H9 (cell line): ENCODE data around the gene AK4. TPM values are rescaled to one million over a fixed set of nuclear protein-coding genes. Genes with fewer than 3 reads are reported as not detected.

Experiments used
- DNase-seq: peaks from one replicate; pipeline ENCODE4 v3.0.0-alpha.2; 2017
- H2AFZ ChIP-seq: one replicate; pipeline ENCODE4 v1.6.1; 2013; ENCODE audit warnings: mild to moderate bottlenecking, low read length, control low read depth, moderate library complexity
- H2AK5ac ChIP-seq: 2 replicates; pipeline ENCODE4 v1.6.1; 2013; ENCODE audit warnings: low read length, control low read depth, mixed read lengths; ENCODE audit not compliant: insufficient read length
- H2BK120ac ChIP-seq: one replicate; pipeline ENCODE4 v1.6.1; 2013; ENCODE audit warnings: low read depth, mild to moderate bottlenecking, low read length, control low read depth, inconsistent platforms; ENCODE audit not compliant: poor library complexity, severe bottlenecking
- H2BK12ac ChIP-seq: 2 replicates; pipeline ENCODE4 v1.6.1; 2013; ENCODE audit warnings: low read length, control low read depth, mixed read lengths, low read depth; ENCODE audit not compliant: insufficient read length
- H2BK15ac ChIP-seq: 2 replicates; pipeline ENCODE4 v1.6.1; 2013; ENCODE audit warnings: low read depth, low read length, control low read depth
- H2BK20ac ChIP-seq: one replicate; pipeline ENCODE4 v1.6.1; 2013; ENCODE audit warnings: low read depth, mild to moderate bottlenecking, low read length, control low read depth, inconsistent platforms; ENCODE audit not compliant: poor library complexity, severe bottlenecking
- H2BK5ac ChIP-seq: 2 replicates; pipeline ENCODE4 v1.6.1; 2013; ENCODE audit warnings: low read length, control low read depth, mixed read lengths; ENCODE audit not compliant: insufficient read length
- H3K14ac ChIP-seq: 2 replicates; pipeline ENCODE4 v1.6.1; 2013; ENCODE audit warnings: low read length, control low read depth; ENCODE audit not compliant: insufficient read depth
- H3K18ac ChIP-seq: 2 replicates; pipeline ENCODE4 v1.6.1; 2013; ENCODE audit warnings: low read depth, mild to moderate bottlenecking, mixed read lengths, low read length, control low read depth; ENCODE audit not compliant: insufficient read length
- H3K23ac ChIP-seq: 2 replicates; pipeline ENCODE4 v1.6.1; 2013; ENCODE audit warnings: low read length, control low read depth, mixed read lengths, low read depth; ENCODE audit not compliant: insufficient read length
- H3K23me2 ChIP-seq: 2 replicates; pipeline ENCODE4 v1.6.1; 2013; ENCODE audit warnings: low read depth, mild to moderate bottlenecking, mixed read lengths, low read length, control low read depth; ENCODE audit not compliant: insufficient read length, poor library complexity, severe bottlenecking
- H3K27ac ChIP-seq: 2 replicates; pipeline ENCODE4 v1.5.1; 2013; ENCODE audit warnings: low read length, control low read depth, mixed read lengths, low read depth; ENCODE audit not compliant: insufficient read length
- H3K27me3 ChIP-seq: 2 replicates; pipeline ENCODE4 v1.6.1; 2013; ENCODE audit warnings: low read length, control low read depth, inconsistent platforms; ENCODE audit not compliant: insufficient read depth
- H3K4ac ChIP-seq: 2 replicates; pipeline ENCODE4 v1.6.1; 2013; ENCODE audit warnings: low read depth, mild to moderate bottlenecking, control low read depth, inconsistent platforms, low read length, moderate library complexity
- H3K4me1 ChIP-seq: 2 replicates; pipeline ENCODE4 v1.6.1; 2013; ENCODE audit warnings: low read length, control low read depth, inconsistent platforms; ENCODE audit not compliant: insufficient read depth
- H3K4me2 ChIP-seq: 2 replicates; pipeline ENCODE4 v1.6.1; 2013; ENCODE audit warnings: low read length, control low read depth, mixed read lengths; ENCODE audit not compliant: insufficient read length, insufficient read depth
- H3K56ac ChIP-seq: 2 replicates; pipeline ENCODE4 v1.6.1; 2013; ENCODE audit warnings: low read depth, mild to moderate bottlenecking, mixed read lengths, low read length, control low read depth; ENCODE audit not compliant: insufficient read length
- H3K79me1 ChIP-seq: 2 replicates; pipeline ENCODE4 v1.6.1; 2013; ENCODE audit warnings: low read depth, mild to moderate bottlenecking, moderate library complexity, low read length, control low read depth, inconsistent platforms; ENCODE audit not compliant: insufficient read depth, poor library complexity, severe bottlenecking
- H3K79me2 ChIP-seq: 2 replicates; pipeline ENCODE4 v1.6.1; 2013; ENCODE audit warnings: low read length, control low read depth, inconsistent platforms; ENCODE audit not compliant: insufficient read depth
- H3K9ac ChIP-seq: 2 replicates; pipeline ENCODE4 v1.6.1; 2013; ENCODE audit warnings: low read length, control low read depth, mixed read lengths; ENCODE audit not compliant: insufficient read length; ENCODE audit errors: extremely low read depth
- H3K9me3 ChIP-seq: one replicate; pipeline ENCODE4 v1.6.1; 2013; ENCODE audit warnings: low read depth, low read length, inconsistent platforms; ENCODE audit not compliant: control insufficient read depth
- H3T11ph ChIP-seq: one replicate; pipeline ENCODE4 v1.6.1; 2013; ENCODE audit warnings: mild to moderate bottlenecking, low read length, control low read depth, inconsistent platforms
- H4K20me1 ChIP-seq: one replicate; pipeline ENCODE4 v1.6.1; 2013; ENCODE audit not compliant: control insufficient read depth, insufficient read length, insufficient read depth
- H4K5ac ChIP-seq: 2 replicates; pipeline ENCODE4 v1.6.1; 2013; ENCODE audit warnings: low read depth, mild to moderate bottlenecking, mixed read lengths, low read length, control low read depth; ENCODE audit not compliant: insufficient read length
- H4K8ac ChIP-seq: replicated peaks from 2 replicates; pipeline ENCODE4 v1.6.1; 2013; ENCODE audit warnings: low read length, control low read depth, mixed read lengths, low read depth; ENCODE audit not compliant: insufficient read length
- H4K91ac ChIP-seq: 2 replicates; pipeline ENCODE4 v1.6.1; 2013; ENCODE audit warnings: low read depth, mild to moderate bottlenecking, moderate library complexity, mixed read lengths, low read length, control low read depth; ENCODE audit not compliant: insufficient read length
- H3K27ac Mint-ChIP-seq, 3 experiments: 2 replicates in 2 of 3; 3 replicates in 1 of 3; pipeline ENCODE4 v1.8.0; 2020 to 2021; ENCODE audit warnings: mixed read lengths in 3 of 3, mild to moderate bottlenecking in 1 of 3, moderate library complexity in 1 of 3
- H3K27me3 Mint-ChIP-seq: 2 replicates; pipeline ENCODE4 v1.8.0; 2021; ENCODE audit warnings: low read depth, mild to moderate bottlenecking, moderate library complexity, mixed read lengths
- H3K36me3 Mint-ChIP-seq, 3 experiments: 2 replicates in 2 of 3; 3 replicates in 1 of 3; pipeline ENCODE4 v1.8.0; 2020 to 2021; ENCODE audit warnings: low read depth in 3 of 3, mixed read lengths in 3 of 3; ENCODE audit not compliant: insufficient read depth in 1 of 3
- H3K4me1 Mint-ChIP-seq, 2 experiments: 2 replicates each; pipeline ENCODE4 v1.8.0; 2020; ENCODE audit warnings: mixed read lengths in 2 of 2
- H3K4me3 Mint-ChIP-seq, 2 experiments: 2 replicates in 1 of 2; 3 replicates in 1 of 2; pipeline ENCODE4 v1.8.0; 2020 to 2021; ENCODE audit warnings: mild to moderate bottlenecking in 2 of 2, mixed read lengths in 2 of 2, moderate library complexity in 1 of 2
- H3K9me3 Mint-ChIP-seq, 2 experiments: 2 replicates in 1 of 2; 3 replicates in 1 of 2; pipeline ENCODE4 v1.8.0; 2020; ENCODE audit warnings: mild to moderate bottlenecking in 2 of 2, mixed read lengths in 2 of 2, moderate library complexity in 1 of 2
- CTCF ChIP-seq: fragments of 200-600 bp; sonication (generic); conservative IDR thresholded peaks from 3 replicates; pipeline ENCODE4 v1.8.0; 2021; ENCODE audit warnings: antibody characterized with exemption, mild to moderate bottlenecking
- WGBS: extraction: QIAGEN DNeasy Blood & Tissue Kit; methylation state at CpG from one replicate; pipeline ENCODE4 v1.1.7; 2013; ENCODE audit warnings: missing lambda C conversion rate, low lambda C conversion rate, mixed read lengths; ENCODE audit not compliant: insufficient read length; ENCODE audit errors: extremely low coverage; 5-methylcytosine and 5-hydroxymethylcytosine counted together
- total RNA-seq: library from RNA; stranded (reverse); gene quantifications from 2 replicates; pipeline ENCODE4 v1.2.1, GENCODE V29; 2021

AK4 gene
- total RNA-seq, 1 experiment from 2014 or later: 45.6 TPM

- Mint-ChIP-seq H3K27me3 (peaks cover 39% of the 10 kb centered on the region), H3K36me3 (peaks cover 0 to 7% (median 3%) of the 10 kb centered on the region in 3 experiments; a peak in 2 of 7 replicates), H3K4me3 (no peak overlapping the region), H3K27ac (peak overlapping the region in 1 of 3 experiments; percentile 79; a peak in 2 of 7 replicates), H3K4me1 (peaks cover 28 to 49% of the 10 kb centered on the region in 2 experiments), H3K9me3 (no peaks in the 10 kb centered on the region; a peak in 1 of 5 replicates)
- Histone ChIP-seq H3K23ac (no peak overlapping the region), H3K9ac (no peak overlapping the region), H3K79me1 (no peaks in the 10 kb centered on the region), H4K8ac (no peak overlapping the region), H2AFZ (no peak overlapping the region), H2BK20ac (no peak overlapping the region), H2BK5ac (no peak overlapping the region), H2AK5ac (no peak overlapping the region), H3T11ph (no peak overlapping the region), H3K27ac (no peak overlapping the region), H3K4ac (no peak overlapping the region), H3K9me3 (no peaks in the 10 kb centered on the region), H3K27me3 (no peaks in the 10 kb centered on the region), H3K18ac (no peak overlapping the region), H3K14ac (no peak overlapping the region), H3K4me2 (no peak overlapping the region), H4K20me1 (no peaks in the 10 kb centered on the region), H2BK120ac (no peak overlapping the region), H4K91ac (no peak overlapping the region), H3K79me2 (peaks cover 41% of the 10 kb centered on the region; the same call in 1 of the 2 replicates), H2BK12ac (no peak overlapping the region), H2BK15ac (no peak overlapping the region), H4K5ac (no peak overlapping the region), H3K4me1 (no peaks in the 10 kb centered on the region; the same call in 1 of the 2 replicates), H3K23me2 (peaks cover 14% of the 10 kb centered on the region), H3K56ac (no peak overlapping the region)
- TF ChIP-seq CTCF: no peak
- DNase-seq: no peak
- WGBS: no CpG with 5 or more reads among the region's 4 CpGs
These were observed 5.6 kb downstream of the AK4 start for GRCh38 chr1:65153635-65154034.
